GM10248 (cell line): ENCODE data around the gene FKBP1C.
"Not testable (repeated sequence)": the region's sequence is repeated elsewhere in the genome, so short reads cannot be mapped to it uniquely, and the experiment has no call there.

Experiments used
- CTCF ChIA-PET: fragments of 300-600 bp; sonication (Branson Sonifier 250); formaldehyde crosslinking; extraction: SDS; loops from one replicate; lab custom pipeline; 2021; ENCODE audit warnings: antibody characterized with exemption; lab: Yijun Ruan, JAX
- POLR2A ChIA-PET: fragments of 350-650 bp; sonication (Branson Sonifier 250); formaldehyde crosslinking; extraction: SDS; loops from one replicate; lab custom pipeline; 2020; ENCODE audit warnings: antibody characterized with exemption; lab: Yijun Ruan, JAX
- DNase-seq: peaks from one replicate; pipeline ENCODE4 v3.0.0; 2012; ENCODE audit errors: extremely low spot score
- CTCF ChIP-seq: IDR thresholded peaks from 2 replicates; pipeline ENCODE4 v1.5.1; 2012; ENCODE audit warnings: mild to moderate bottlenecking, low read depth; ENCODE audit errors: extremely low read depth, missing control alignments, control extremely low read depth

FKBP1C gene

GRCh38 chr6:63193324-63193723 lies 17.9 kb upstream of the FKBP1C start:
- CTCF ChIA-PET, result no interaction called here
- TF ChIP-seq CTCF, result no peak
- DNase-seq, result no peak
- POLR2A ChIA-PET, result no interaction called here

- ChIA-PET CTCF (no interaction called here), POLR2A (no interaction called here)
- no peak for DNase-seq
- TF ChIP-seq CTCF, result no peak
These were observed 13.5 kb upstream of the FKBP1C start for GRCh38 chr6:63197741-63198140.

- DNase-seq, result no peak
- ChIA-PET CTCF (no interaction called here), POLR2A (no interaction called here)
- no peak for TF ChIP-seq CTCF
These were observed 2.1 kb downstream of the FKBP1C start for GRCh38 chr6:63213325-63213724.

- no peak for DNase-seq
- TF ChIP-seq CTCF, result no peak
- ChIA-PET POLR2A (no interaction called here), CTCF (no interaction called here)
These were observed 3.5 kb downstream of the FKBP1C start for GRCh38 chr6:63214816-63215215.

- ChIA-PET CTCF (no interaction called here), POLR2A (no interaction called here)
- no peak for DNase-seq
- TF ChIP-seq CTCF, result no peak
These were observed 12.9 kb downstream of the FKBP1C start for GRCh38 chr6:63224179-63224578.

- POLR2A ChIA-PET, DNase-seq, CTCF ChIA-PET: not testable (repeated sequence)
These were observed 14.7 kb downstream of the FKBP1C start for GRCh38 chr6:63225987-63226386.

- CTCF ChIA-PET, DNase-seq, POLR2A ChIA-PET: not testable (repeated sequence)
These were observed 16.9 kb downstream of the FKBP1C start for GRCh38 chr6:63227928-63228894.

- POLR2A ChIA-PET, DNase-seq, CTCF ChIA-PET: not testable (repeated sequence)
These were observed 18.8 kb downstream of the FKBP1C start for GRCh38 chr6:63230027-63230426.

- CTCF ChIA-PET, DNase-seq, POLR2A ChIA-PET: not testable (repeated sequence)
These were observed 19.2 kb downstream of the FKBP1C start for GRCh38 chr6:63230511-63230910.
